ENCODE data around the gene ZFAND2A.

GRCh38 chr7:1106793-1107421 is 53.1 kb downstream of the ZFAND2A start:
- TF ChIP-seq TAF1 (IDR thresholded peaks at IDR 0.05; ENCODE audit: low read depth) (no peak), CEBPB (IDR thresholded peaks at IDR 0.05) (no peak), NFIC (IDR thresholded peaks at IDR 0.05) (no peak), RAD21 (IDR thresholded peaks at IDR 0.05; ENCODE audit: low read depth) (no peak), ZBTB7A (IDR thresholded peaks at IDR 0.05; ENCODE audit: low read depth) (no peak), YY1 (IDR thresholded peaks at IDR 0.05; ENCODE audit: low read depth) (no peak), TEAD4 (IDR thresholded peaks at IDR 0.05) (no peak), REST (IDR thresholded peaks at IDR 0.05; ENCODE audit: low read depth) (no peak), FOXM1 (IDR thresholded peaks at IDR 0.05; ENCODE audit: borderline replicate concordance, low read depth) (no peak), EGR1 (IDR thresholded peaks at IDR 0.05) (no peak), TCF12 (IDR thresholded peaks at IDR 0.05; ENCODE audit: low read depth) (no peak), CREB1 (IDR thresholded peaks at IDR 0.05; ENCODE audit: low read depth) (no peak), USF1 (IDR thresholded peaks at IDR 0.05) (no peak), EP300 (IDR thresholded peaks at IDR 0.05; ENCODE audit: borderline replicate concordance) (no peak)

Measured in Ishikawa (cell line).